Measurements from ENCODE around the gene EPS15. TPM values are rescaled to one million over a fixed set of nuclear protein-coding genes. Genes with fewer than 3 reads are reported as not detected.
A peak's percentile ranks its signal among the peaks of the same experiment; 100 is the strongest.

EPS15 gene
- total and polyA plus RNA-seq, 2 of the 13 experiments (the other 11 are each of a cell fraction or from before 2014, with no cell fraction given), result 14.3 to 19.3 TPM

DNA sequence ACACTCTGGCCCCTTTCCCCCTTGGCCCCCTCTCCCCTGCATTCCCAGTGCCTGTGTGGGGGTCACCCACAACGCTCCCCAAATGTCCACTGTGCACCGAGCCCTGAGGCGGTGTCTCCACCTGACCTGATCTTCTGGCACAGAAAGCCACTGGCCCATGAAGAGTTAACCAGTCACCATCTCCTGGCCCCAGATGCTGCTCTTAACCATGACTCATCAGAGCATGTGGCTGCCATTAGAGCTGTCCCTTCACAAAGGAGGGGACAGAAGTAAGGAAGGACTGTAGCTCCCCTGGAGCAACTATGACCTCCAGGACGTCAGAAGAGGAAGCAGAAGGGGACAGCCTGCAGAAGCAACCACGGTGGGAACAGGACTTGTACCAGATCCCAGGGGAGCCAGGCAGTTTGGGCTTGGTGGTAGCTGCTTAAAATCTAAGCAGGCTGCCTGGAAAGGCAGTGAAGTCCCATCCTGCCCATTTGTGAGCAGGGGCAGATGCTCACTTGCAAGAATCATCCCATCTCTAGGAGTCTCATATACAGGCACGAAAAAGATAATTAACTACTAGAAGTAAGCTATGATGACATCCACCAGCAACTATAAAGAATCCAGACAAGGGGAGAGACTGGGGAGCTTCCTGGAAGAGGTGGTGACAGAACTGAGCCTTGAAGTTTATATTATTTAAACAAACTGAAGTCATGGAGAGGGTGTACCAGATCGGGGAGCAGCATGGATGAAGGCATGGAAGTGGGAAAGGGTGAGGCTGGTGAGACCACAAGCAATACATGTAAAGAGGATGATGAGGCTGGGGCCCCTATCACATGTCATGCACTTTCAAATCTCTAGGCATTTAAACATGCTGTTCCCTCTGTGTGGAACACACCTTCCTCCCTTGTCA is 187.6 kb downstream of the EPS15 start (continued):
- TF ChIP-seq NFE2L2 (IDR thresholded peaks at IDR 0.05; ENCODE audit: low read length) (peak; percentile 36; the same call in 1 of the 2 replicates), ZBTB20 (CRISPR knock-in tag; IDR thresholded peaks at IDR 0.05; ENCODE audit: borderline replicate concordance, low read depth) (no peak), ZNF792 (CRISPR knock-in tag; IDR thresholded peaks at IDR 0.05) (0 out of 2 replicates have a peak, but pooled peaks have one; percentile 44), ZNF335 (CRISPR knock-in tag; IDR thresholded peaks at IDR 0.05) (0 out of 2 replicates have a peak, but pooled peaks have one; percentile 29), NFKB2 (CRISPR knock-in tag; IDR thresholded peaks at IDR 0.05; ENCODE audit: borderline replicate concordance) (0 out of 2 replicates have a peak, but pooled peaks have one; percentile 29), XRCC5 (optimal IDR thresholded peaks at IDR 0.05; ENCODE audit: low read length) (peak; percentile 15), PHF8 (CRISPR knock-in tag; IDR thresholded peaks at IDR 0.05) (0 out of 2 replicates have a peak, but pooled peaks have one; percentile 15), SOX5 (CRISPR knock-in tag; IDR thresholded peaks at IDR 0.05; ENCODE audit: borderline replicate concordance) (0 out of 2 replicates have a peak, but pooled peaks have one; percentile 18), ZFP90 (CRISPR knock-in tag; IDR thresholded peaks at IDR 0.05; ENCODE audit: borderline replicate concordance) (0 out of 2 replicates have a peak, but pooled peaks have one; percentile 64), JUND (CRISPR knock-in tag; IDR thresholded peaks at IDR 0.05) (peak; percentile 75), TAF1 (CRISPR knock-in tag; IDR thresholded peaks at IDR 0.05) (peak; percentile 34; the same call in 1 of the 2 replicates), ARNT (IDR thresholded peaks at IDR 0.05) (no peak), NFIB (CRISPR knock-in tag; IDR thresholded peaks at IDR 0.05; ENCODE audit: borderline replicate concordance) (no peak)
- TF ChIP-seq, protein P1, sequence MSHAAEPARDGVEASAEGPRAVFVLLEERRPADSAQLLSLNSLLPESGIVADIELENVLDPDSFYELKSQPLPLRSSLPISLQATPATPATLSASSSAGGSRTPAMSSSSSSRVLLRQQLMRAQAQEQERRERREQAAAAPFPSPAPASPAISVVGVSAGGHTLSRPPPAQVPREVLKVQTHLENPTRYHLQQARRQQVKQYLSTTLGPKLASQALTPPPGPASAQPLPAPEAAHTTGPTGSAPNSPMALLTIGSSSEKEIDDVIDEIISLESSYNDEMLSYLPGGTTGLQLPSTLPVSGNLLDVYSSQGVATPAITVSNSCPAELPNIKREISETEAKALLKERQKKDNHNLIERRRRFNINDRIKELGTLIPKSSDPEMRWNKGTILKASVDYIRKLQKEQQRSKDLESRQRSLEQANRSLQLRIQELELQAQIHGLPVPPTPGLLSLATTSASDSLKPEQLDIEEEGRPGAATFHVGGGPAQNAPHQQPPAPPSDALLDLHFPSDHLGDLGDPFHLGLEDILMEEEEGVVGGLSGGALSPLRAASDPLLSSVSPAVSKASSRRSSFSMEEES (CRISPR knock-in tag; IDR thresholded peaks at IDR 0.05), result peak; percentile 75
